ENCODE results near the gene UVRAG.

GRCh38 chr11:76115555-76115954 lies 300.5 kb downstream of the UVRAG start:
- no peak for TF ChIP-seq FOS (IDR thresholded peaks at IDR 0.05; ENCODE audit: low read depth, low read length)
- TF ChIP-seq CTCF (conservative IDR thresholded peaks at IDR 0.05; ENCODE audit: low read depth, low read length) = no peak
- no peak for TF ChIP-seq POLR2A (IDR thresholded peaks at IDR 0.05; ENCODE audit: low read depth, low read length)
- no peak for TF ChIP-seq RFX5 (IDR thresholded peaks at IDR 0.05; ENCODE audit: low read depth, low read length)
- no peak for TF ChIP-seq RAD21 (IDR thresholded peaks at IDR 0.05; ENCODE audit: low read length)
- no peak for TF ChIP-seq USF2 (IDR thresholded peaks at IDR 0.05; ENCODE audit: low read depth, low read length)

Measured in IMR-90 (cell line).